Nephron (organoid): Measurements from ENCODE around the gene NOTUM.

Source experiments
- H3K27ac Mint-ChIP-seq, 3 experiments: 2 replicates each; pipeline ENCODE4 v1.8.0; 2020; ENCODE audit warnings: mixed read lengths in 3 of 3, mild to moderate bottlenecking in 2 of 3, moderate library complexity in 1 of 3
- H3K27me3 Mint-ChIP-seq: 2 replicates; pipeline ENCODE4 v1.8.0; 2021; ENCODE audit warnings: low read depth, mild to moderate bottlenecking, moderate library complexity, mixed read lengths
- H3K36me3 Mint-ChIP-seq: 2 replicates; pipeline ENCODE4 v1.8.0; 2020; ENCODE audit warnings: low read depth, mixed read lengths
- H3K4me1 Mint-ChIP-seq: 2 replicates; pipeline ENCODE4 v1.8.0; 2020; ENCODE audit warnings: mixed read lengths
- H3K4me3 Mint-ChIP-seq, 3 experiments: 2 replicates each; pipeline ENCODE4 v1.8.0; 2020; ENCODE audit warnings: mild to moderate bottlenecking in 3 of 3, mixed read lengths in 3 of 3, moderate library complexity in 2 of 3
- H3K9me3 Mint-ChIP-seq: 2 replicates; pipeline ENCODE4 v1.8.0; 2020; ENCODE audit warnings: mixed read lengths
- TF ChIP-seq, protein P1 (sequence below), 3 experiments: fragments of 200-600 bp; sonication (generic); IDR thresholded peaks; one replicate each; pipeline ENCODE4 v1.5.0; 2021; ENCODE audit warnings: antibody characterized with exemption in 3 of 3; ENCODE audit not compliant: unreplicated experiment in 3 of 3

Gene NOTUM

DNA sequence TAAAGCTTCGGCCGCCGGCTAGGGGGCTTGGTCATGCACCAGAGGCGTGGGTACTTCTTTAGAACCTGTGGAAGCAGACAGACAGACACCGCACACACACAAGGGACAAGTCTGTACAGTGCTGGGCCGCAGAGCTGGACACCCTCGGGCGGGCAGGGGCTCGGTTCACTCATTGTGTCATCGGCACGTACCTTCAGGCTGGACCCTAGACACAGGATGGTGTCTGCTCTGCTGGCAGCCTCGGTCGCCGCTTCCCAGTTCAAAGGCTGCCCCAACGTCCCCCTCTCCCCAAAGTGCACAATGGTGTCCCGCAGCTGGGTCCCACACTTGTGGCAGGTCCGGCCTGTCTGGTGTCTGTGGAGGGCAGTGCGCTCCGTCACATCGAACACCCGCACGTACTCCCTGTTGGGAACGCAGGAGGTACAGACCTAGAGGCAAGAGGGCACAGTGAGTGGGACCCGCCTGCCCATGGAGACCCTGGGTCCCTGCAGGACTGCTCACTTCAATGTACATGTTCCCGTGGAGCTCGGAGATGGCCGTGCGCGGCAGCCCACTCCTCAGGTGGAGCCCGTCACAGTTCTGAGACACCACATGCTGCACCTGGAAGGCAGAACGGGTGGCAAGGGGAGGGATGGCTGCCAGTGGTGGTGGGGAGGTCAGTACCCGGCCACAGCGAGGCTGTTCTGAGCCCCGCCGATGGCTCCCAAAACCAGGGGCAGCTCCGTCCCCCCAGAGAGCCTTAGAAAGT lies 46.7 kb downstream of the NOTUM start:
- TF ChIP-seq, protein P1, sequence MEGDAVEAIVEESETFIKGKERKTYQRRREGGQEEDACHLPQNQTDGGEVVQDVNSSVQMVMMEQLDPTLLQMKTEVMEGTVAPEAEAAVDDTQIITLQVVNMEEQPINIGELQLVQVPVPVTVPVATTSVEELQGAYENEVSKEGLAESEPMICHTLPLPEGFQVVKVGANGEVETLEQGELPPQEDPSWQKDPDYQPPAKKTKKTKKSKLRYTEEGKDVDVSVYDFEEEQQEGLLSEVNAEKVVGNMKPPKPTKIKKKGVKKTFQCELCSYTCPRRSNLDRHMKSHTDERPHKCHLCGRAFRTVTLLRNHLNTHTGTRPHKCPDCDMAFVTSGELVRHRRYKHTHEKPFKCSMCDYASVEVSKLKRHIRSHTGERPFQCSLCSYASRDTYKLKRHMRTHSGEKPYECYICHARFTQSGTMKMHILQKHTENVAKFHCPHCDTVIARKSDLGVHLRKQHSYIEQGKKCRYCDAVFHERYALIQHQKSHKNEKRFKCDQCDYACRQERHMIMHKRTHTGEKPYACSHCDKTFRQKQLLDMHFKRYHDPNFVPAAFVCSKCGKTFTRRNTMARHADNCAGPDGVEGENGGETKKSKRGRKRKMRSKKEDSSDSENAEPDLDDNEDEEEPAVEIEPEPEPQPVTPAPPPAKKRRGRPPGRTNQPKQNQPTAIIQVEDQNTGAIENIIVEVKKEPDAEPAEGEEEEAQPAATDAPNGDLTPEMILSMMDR (IDR thresholded peaks at IDR 0.05; ENCODE audit: unreplicated experiment in 3 of 3): no peak
- H3K4me3 Mint-ChIP-seq: peak overlapping the region in 1 of 3 experiments; percentile 21
- peaks cover 25% of the 10 kb centered on the region for H3K36me3 Mint-ChIP-seq
- no peak overlapping the region for H3K27ac Mint-ChIP-seq
- peaks cover 4% of the 10 kb centered on the region for H3K27me3 Mint-ChIP-seq
- peaks cover 8% of the 10 kb centered on the region for H3K4me1 Mint-ChIP-seq
- no peaks in the 10 kb centered on the region for H3K9me3 Mint-ChIP-seq

DNA sequence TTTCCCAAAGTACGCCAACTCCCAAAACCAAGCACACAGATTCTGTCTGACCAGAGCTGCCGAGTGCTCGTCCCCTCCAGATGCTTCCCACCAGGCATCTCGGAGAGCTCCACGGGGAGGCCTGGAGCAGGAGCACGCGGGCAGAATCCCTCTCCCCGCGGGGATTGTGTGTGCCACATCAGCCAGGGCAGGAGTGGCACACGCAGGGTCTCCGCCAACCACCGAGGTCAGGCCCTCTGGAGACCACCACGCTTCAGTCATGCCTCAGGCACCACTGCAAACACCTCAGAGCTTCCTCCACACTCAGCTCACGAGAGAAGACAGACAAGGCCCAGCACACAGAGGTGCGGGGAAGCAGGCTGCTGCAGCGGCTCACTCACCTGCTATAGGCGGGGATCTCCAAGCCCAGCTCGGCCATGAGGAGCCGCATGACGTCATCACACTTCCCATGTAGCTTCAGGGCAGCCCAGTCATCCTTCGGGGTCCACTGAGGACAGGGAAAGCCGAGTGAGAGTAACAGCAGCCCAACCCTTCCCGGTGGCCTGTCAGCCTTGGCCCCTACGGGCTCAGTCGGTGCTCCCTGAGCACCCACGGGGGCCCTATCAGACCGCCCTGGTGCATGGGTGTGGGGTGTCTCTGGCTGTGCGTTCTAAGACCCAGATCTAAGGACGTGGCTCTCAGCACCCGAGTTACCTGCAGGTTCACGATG lies 47.4 kb downstream of the NOTUM start:
- TF ChIP-seq, protein P1 (IDR thresholded peaks at IDR 0.05; ENCODE audit: unreplicated experiment in 3 of 3): no peak
- Mint-ChIP-seq H3K36me3 (peaks cover 24% of the 10 kb centered on the region), H3K4me1 (peaks cover 8% of the 10 kb centered on the region), H3K27me3 (peaks cover 4% of the 10 kb centered on the region), H3K4me3 (peak overlapping the region; percentile 16 to 76 (median 53)), H3K9me3 (no peaks in the 10 kb centered on the region), H3K27ac (no peak overlapping the region)

DNA sequence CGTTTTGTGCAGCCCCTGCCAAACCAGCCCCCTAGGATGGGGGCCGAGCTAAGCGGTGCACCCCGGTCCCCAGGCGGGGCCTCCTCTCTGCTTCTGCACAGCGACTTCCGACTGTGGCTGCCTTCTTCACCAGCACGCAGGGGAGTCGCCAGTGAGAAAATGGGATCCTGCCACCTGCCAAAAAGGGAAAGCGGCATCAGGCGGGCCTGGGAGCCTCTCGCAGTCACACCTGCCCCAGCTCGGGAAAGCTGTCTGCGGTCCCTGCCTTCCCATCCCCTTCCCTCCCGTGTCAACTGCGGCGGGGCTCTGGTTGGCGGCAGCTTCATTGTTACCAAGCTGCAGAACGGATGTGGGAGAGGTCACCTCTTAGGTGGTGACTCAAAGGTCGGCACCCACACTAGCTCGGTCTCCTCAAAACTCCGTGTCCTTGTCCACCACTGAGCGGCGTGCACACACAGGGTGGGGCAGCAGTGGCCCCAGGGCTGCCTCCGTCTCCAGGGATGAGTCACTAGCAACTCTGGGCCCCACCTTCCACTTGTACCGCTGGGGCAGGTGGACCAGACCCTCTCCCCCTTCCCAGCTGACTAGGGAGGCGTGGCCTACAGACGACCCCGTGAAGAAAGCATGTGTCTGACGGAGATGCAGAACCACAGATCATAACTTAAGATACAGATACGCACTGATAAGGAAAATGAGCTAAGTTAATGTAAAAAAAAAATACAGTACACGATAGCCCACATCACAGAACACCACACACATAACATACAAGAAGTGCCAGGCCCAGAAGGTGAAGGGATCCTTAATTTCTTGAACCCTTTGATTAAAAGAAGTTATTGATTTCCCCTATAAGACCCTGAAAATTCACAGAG lies 48.3 kb downstream of the NOTUM start:
- peak overlapping the region; percentile 66 to 76 (median 69) for H3K4me3 Mint-ChIP-seq
- no peak overlapping the region for H3K27ac Mint-ChIP-seq
- H3K4me1 Mint-ChIP-seq: peaks cover 8% of the 10 kb centered on the region
- TF ChIP-seq, protein P1 (IDR thresholded peaks at IDR 0.05; ENCODE audit: unreplicated experiment in 3 of 3): no peak
- H3K27me3 Mint-ChIP-seq: peaks cover 4% of the 10 kb centered on the region
- H3K9me3 Mint-ChIP-seq: no peaks in the 10 kb centered on the region
- peaks cover 24% of the 10 kb centered on the region for H3K36me3 Mint-ChIP-seq

DNA sequence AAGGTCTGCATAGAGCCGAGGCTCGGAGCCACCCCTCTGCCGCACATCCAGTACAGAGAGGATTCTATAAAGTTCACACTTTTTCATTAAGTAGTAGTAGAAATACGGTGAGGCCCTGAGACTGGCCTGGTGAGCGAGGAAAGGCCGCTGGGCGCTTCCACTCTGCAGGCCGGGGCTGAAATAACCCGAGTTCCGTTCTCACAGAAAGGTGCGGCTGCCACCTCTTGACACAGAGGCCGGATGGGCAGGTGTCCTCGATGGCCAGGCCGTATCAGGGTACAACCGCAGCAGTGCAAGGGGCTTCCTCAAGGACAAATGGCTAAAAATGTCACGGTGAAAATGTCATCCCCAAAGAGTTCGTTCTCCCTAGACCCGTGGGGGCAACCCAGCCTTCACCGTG lies 49.0 kb downstream of the NOTUM start:
- no peak overlapping the region for H3K27ac Mint-ChIP-seq
- H3K9me3 Mint-ChIP-seq: no peaks in the 10 kb centered on the region
- peaks cover 3% of the 10 kb centered on the region for H3K4me1 Mint-ChIP-seq
- peaks cover 20% of the 10 kb centered on the region for H3K36me3 Mint-ChIP-seq
- H3K4me3 Mint-ChIP-seq: peak overlapping the region; percentile 69 to 74 (median 72)
- peaks cover under 1% of the 10 kb centered on the region for H3K27me3 Mint-ChIP-seq
- TF ChIP-seq, protein P1 (IDR thresholded peaks at IDR 0.05; ENCODE audit: unreplicated experiment in 3 of 3): peak in 1 of 3 experiments; percentile 3

DNA sequence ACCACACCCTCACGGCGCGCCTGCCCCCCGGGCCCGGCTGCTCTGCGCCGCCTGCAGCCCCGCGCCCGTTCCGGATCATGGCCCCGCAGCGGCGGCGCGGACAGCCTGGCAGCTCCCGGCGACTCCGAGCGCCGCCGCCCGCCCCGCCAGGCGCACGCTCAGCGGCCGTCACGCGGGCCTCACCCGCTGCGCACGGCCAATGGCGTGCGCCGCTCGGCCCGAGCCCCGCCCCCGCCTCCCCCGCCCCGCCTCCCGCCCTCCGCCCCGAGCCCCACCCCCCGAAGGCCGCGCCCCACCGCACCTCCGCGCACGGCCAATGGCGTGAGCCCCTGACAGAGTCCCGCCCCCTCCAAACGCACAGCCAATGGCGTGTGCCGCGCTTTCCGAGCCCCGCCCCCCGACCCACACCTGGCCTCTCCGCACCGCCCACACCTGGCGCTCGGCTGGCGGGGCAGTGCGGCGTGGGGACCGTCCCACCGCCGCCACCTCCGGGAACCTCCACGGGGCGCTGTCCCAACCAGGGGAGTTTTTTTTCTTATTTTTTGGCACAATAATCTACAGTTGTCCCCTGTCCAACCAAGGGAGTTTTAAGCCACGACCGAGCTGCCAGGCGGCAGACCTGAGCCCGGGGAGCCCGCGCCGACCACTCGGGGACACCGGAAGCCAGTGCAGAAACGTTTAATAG lies 49.6 kb downstream of the NOTUM start, which contains the start of gene PCYT2:
Gene PCYT2, minus strand, starts transcription at position 123 of the 685 bp plus-strand sequence. Its CDS starts 44 bp downstream, at position 79.
- peaks cover 17% of the 10 kb centered on the region for H3K36me3 Mint-ChIP-seq

More for the DNA sequence above, 49.6 kb downstream of the NOTUM start, which contains the start of gene PCYT2:
- H3K27me3 Mint-ChIP-seq: no peaks in the 10 kb centered on the region
- peak within 1 kb of the TSS in 1 of 3 experiments; percentile 69 for H3K27ac Mint-ChIP-seq
- TF ChIP-seq, protein P1 (IDR thresholded peaks at IDR 0.05; ENCODE audit: unreplicated experiment in 3 of 3): peak in 1 of 3 experiments; percentile 9
- no peaks in the 10 kb centered on the region for H3K4me1 Mint-ChIP-seq
- no peaks in the 10 kb centered on the region for H3K9me3 Mint-ChIP-seq
- peak within 1 kb of the TSS; percentile 84 to 90 (median 89) for H3K4me3 Mint-ChIP-seq
